IPS-18c (cell line): ENCODE data around the gene LSM3.

Experiments
- H3K4me3 ChIP-seq: 2 replicates; pipeline ENCODE4 v1.7.0; 2013; ENCODE audit warnings: low read depth, mild to moderate bottlenecking, low read length, moderate library complexity; ENCODE audit not compliant: insufficient read depth
- H3K9me3 ChIP-seq: one replicate; pipeline ENCODE4 v1.6.1; 2013; ENCODE audit warnings: mild to moderate bottlenecking, low read length, moderate library complexity; ENCODE audit not compliant: control insufficient read depth, insufficient read depth

Gene LSM3

DNA sequence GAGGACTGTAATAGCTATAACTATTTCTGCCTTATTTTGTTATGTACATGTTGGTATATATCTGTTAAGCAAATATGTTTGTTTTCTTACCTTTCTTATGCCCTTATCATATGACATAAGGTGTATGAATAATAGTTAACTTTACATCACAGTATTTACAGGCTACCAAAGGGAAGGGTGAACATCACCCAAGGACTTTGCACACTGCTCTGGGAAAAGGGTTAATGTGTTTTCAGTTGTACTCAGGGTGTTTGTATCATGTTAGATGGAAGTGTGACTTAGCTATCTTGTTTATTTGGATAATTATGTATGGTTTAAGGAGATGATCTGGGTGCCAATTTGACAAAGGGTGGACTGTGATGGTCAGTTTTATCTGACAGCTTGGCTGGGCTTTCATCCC is 60.3 kb downstream of the LSM3 start:
- Histone ChIP-seq H3K9me3 (no peaks in the 10 kb centered on the region), H3K4me3 (no peak overlapping the region)

DNA sequence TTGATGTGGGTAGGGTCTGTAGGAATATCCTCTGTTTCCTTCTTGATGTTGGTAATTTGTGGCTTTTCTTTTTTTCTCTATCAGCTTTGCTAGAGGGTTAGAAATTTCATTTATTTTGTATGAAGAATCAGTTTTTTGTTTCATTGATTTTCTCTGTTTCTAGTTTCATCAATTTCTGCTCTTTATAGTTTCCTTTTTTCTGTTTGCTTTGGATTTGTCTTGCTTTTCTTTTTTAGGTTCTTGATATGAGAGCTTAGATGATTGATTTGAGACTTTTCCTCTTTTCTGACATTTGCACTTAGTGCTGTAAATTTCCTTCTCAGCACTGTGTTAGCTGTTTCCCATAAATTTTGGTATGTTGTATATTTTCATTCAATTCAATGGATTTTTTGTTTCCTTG is 61.3 kb downstream of the LSM3 start:
- Histone ChIP-seq H3K4me3 (no peak overlapping the region), H3K9me3 (no peaks in the 10 kb centered on the region)

DNA sequence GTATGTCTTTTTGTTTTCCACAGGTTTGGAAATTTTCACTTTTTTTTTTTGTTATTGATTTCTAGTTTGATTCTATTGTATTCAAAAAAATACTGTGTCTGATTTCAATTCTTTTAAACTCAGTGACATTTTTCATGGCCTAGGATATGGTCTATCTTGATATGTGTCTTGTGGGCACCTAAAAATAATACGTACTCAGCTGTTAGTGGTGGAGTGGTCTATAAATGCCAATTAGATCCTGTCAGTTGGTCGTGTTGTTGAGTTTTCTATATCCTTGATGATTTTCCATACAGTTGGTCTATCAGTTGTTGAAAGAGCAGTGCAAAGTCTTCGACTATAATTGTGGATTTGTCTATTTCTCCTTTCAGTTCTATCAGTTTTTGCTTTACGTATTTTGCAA is 61.7 kb downstream of the LSM3 start:
- Histone ChIP-seq H3K4me3 (no peak overlapping the region), H3K9me3 (no peaks in the 10 kb centered on the region)

DNA sequence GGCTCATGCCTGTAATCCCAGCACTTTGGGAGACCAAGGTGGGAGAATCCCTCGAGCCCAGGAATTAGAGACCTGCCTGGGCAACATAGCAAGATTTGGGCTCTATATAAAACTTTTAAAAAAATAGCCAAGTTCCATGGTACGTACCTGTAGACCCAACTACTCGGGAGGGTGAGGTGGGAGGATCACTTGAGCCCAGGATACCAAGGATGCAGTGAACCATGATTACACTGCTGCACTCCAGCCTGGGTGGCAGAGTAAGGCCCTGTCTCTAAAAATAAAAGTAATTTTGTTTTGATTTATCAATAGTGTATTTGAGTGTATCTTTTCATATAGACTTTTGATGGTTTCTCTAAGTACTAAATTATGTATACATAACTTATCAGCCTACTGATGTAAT is 63.1 kb downstream of the LSM3 start:
- no peaks in the 10 kb centered on the region for H3K9me3 ChIP-seq

DNA sequence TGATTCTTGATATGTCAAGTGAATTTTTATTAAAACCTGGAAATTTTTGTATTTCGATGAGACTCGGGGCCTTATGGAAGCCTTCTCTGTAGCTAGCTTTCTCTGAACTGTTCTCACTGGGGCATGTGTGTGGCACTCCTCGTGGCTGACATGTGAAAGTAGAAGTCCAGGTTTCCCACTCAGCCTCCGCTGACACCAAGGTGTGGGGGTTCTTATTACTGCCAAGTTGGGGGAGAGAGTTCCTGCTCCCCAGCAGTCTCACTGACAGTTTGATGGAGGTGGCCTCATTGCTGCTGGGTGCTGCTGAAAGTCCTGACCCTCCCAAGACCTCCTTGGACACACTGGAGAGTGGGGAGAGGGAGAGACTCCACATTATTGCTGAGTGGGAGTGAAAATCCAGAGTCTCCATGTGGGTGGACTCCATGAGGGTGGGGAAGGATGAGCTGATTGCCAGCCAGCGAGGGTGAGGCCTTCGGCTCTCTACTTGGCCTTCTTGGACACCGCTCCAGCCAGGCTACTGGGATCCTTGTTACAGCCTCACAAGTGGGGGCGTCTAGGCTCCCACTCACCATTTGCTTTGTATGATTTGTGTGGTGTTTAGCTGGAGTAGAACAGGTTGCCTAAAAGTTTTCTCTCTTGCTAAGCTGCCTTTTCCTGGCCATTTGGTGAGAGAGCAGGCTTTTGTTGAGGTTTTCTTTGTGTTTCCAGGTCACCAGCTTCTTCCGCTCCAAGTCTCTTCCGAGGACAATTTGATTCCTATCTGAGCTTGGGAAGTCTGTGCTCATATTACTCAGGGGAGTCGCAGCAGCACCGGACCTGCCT is 64.1 kb downstream of the LSM3 start:
- H3K4me3 ChIP-seq: no peak overlapping the region
- H3K9me3 ChIP-seq: no peaks in the 10 kb centered on the region

More for the DNA sequence above, 63.1 kb downstream of the LSM3 start:
- no peak overlapping the region for H3K4me3 ChIP-seq

DNA sequence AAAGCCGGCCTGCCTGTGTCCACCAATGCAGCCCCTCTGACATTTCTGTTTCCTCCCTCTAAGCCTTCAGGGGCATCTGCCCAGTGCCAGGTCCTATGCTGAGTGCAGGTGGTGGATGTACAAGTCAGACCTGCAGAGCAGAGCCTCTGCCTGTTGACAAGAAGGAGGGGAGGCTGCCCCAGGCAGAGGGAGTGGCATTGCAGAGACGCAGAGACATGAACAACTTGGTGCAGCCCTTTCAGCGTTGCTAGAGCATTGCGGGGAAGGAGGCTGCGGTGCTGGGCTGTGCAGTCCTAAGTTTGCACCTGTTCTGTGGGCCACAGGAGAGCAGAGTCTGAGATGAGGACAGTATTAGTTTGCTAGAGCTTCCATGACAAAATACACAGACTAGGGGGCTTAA is 65.2 kb downstream of the LSM3 start:
- Histone ChIP-seq H3K4me3 (no peak overlapping the region), H3K9me3 (no peaks in the 10 kb centered on the region)

DNA sequence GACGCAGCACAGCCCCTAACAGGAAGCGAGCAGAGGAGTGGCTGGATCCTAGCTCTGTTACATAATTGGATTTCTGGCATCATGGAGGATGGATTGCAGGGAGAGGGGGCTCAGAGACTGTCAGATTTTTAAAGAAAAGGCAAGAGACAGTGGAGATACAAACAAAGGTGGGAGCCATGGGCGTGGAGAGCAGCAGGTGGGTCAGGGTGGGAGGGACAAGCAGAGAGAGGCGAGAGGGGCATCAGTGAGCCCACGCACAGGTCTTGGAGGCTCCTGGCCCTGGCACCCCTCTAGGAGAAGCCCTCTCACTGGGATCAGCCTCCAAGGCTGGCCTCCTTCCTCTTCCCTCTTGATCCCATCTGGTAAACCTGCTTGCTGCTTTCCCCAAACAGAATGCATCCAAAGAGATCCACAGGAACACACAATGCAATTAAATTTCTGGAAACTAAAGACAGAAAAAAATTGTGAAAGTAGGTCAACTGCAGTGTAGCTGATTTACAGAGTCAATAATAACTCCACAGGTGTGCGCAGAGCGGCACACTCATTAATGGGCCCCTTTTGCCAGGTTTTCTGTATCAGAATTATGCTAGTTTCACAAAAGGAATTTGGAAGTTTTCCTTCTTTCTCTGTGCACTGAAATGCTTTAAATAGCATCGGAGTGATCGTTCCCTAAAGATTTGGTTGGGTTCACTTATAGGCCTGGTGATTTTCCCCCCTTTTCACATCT is 66.1 kb downstream of the LSM3 start:
- H3K4me3 ChIP-seq: no peak overlapping the region

DNA sequence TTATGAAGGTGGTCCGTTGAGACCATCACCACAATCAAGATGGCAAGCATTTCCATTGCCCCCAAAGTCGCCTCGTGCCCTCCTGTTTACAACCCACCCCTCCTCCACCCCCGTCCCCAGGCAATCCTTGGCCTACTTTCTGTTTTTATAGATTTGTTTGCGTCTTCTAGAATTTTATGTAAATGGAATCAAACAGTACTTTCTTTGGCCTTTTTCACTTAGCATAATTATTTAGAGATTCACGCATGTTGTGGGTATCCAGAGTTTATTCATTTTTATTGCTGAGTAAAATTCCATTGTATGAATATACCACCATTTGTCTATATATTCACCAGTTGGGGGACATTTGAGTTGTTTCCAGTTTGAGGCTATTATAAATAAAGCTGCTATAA is 66.6 kb downstream of the LSM3 start:
- H3K4me3 ChIP-seq: no peak overlapping the region
- H3K9me3 ChIP-seq: no peaks in the 10 kb centered on the region

More for the DNA sequence above, 66.1 kb downstream of the LSM3 start:
- H3K9me3 ChIP-seq: no peaks in the 10 kb centered on the region

DNA sequence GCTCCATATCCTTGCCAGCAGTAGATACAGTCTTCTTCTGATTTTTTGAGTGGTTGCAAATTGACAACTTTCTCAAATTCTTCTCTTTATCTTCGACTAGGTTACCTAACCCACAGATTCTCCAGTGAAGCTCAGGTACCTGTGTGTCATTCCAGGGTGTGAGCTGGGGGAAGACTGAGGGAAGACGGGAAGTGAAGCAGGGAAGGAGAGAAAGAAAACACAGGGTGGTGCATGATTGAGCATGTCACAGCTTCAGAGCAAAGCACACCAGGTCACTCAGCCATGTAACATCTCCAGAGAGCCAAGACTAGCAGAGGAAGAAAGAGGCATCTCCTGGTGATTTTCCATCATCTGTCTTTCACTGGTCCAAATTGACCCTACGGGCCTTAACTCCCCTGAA is 67.2 kb downstream of the LSM3 start:
- Histone ChIP-seq H3K4me3 (no peak overlapping the region), H3K9me3 (no peaks in the 10 kb centered on the region)

DNA sequence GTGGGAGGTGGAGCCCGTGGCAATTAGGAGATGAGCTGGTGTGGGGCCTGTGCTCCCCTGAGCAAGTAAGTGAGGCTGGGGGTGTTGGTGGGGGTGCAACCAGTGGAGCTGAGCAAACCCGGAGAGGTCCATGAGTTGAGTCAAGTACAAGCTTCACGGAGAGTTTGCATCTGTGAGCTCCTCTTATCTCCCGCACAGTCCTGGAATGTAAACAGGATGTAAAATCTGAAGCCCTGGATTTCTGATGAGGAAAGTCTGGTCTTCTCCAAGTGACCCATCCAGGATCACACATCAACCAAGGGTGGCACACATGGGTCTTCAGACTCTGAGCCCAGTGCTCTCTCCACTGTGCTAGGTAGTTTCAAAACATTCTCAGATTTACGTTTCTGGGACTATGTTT is 67.8 kb downstream of the LSM3 start:
- H3K9me3 ChIP-seq: no peaks in the 10 kb centered on the region
- H3K4me3 ChIP-seq: no peak overlapping the region

DNA sequence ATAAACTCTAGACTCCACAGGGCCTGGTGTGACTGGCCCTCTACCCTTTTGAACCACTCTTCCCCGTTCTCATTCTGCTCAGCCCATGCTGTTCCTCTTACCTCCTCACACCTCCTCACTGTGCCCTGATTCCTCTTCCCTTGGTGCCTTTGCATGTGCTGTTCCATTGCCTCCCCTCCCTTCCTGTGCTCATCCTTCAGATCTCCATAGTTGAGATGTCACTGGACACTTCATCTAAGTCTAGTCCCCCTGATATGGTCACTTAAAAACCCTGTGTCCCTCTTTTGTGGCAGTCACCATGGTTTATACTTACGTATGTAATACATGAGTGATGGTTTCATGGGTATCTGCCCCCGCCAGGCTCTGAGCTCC is 69.8 kb downstream of the LSM3 start:
- Histone ChIP-seq H3K9me3 (no peaks in the 10 kb centered on the region), H3K4me3 (no peak overlapping the region)

DNA sequence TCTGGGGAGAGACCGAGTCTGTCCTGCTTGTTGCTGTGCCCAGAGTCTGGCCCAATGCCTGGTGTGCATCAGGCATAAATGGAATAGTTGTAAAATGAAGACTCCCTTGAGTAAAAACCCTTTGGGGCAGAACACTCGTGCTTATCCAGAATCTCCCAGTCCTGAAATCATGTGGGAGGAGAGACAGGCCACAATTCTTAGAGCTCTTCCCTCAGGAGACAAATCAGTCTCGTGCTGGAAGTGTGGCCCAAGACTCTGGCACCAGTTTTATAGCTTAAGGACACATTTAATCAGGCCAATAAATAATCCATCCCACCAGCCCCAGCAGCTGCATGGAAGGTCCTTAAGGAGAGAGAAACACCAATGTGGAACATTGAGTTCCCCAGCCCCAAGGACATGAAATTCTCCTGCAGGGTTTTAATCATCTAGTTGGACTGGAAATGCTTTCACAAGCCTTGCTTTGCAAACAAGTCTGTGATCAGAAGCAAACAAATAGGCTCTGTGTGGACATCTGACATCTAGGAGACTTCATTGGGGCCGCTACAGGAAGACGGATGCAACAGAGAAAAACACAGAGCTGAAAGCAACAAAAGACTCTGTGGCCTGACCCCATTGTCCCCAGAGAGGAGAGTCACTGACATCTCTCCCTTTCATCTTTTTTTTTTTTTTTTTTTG is 70.4 kb downstream of the LSM3 start:
- H3K9me3 ChIP-seq: no peaks in the 10 kb centered on the region
- H3K4me3 ChIP-seq: no peak overlapping the region
